Measurements from ENCODE around the gene FBXO7. TPM values are rescaled to one million over a fixed set of nuclear protein-coding genes. Genes with fewer than 3 reads are reported as not detected.

The FBXO7 gene
- 10 to 100 TPM; 90.3 to 92.4 TPM for total RNA-seq

DNA sequence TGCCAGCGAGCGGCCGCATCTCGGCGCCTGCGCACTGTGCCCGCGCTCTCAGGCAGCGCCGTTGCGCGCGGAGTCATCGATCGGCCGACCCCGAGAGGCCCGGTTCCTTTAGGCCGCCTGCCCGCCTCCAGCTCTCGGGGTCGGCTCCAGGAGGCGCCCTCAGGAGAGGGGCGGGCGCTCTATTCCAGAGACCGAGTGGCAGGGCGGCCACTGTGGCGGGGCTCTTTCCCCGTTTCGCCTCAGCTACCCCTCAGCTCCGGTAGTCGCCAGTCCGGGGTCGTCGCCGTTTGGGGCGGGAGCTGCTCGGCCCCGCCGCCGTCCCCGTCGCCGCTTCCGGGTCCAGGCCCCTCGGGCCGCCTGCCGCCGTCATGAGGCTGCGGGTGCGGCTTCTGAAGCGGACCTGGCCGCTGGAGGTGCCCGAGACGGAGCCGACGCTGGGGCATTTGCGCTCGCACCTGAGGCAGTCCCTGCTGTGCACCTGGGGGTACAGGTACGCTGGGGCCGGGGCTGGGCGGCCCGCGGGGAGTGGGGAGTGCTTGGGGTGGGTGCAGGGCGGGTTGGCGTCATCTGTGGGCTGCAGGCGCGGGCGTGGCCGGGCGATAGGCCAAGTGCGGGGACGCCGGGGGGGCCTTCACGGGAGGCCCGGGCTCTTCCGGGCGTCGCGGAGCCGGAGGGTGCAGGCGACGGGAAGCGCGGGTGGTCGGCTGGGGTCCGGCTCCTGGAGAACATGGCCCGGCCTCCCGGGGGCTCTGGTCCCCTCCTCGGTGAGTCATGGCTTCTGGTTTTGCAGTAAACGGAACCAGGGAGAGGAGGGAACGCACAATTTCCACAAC lies at the start of gene FBXO7:
Gene FBXO7, plus strand, starts transcription at position 177 of the 833 bp plus-strand sequence. Its CDS starts 192 bp downstream, at position 369.

Other genes starting within 250 kb of the FBXO7 start
- not detected for gene SLC5A4, start 219.5 kb upstream of the FBXO7 start, total RNA-seq
- not detected for gene RFPL3, start 116.9 kb upstream of the FBXO7 start, total RNA-seq
- gene RTCB, start 62.6 kb upstream of the FBXO7 start, total RNA-seq = 10 to 100 TPM; 45.6 to 46.5 TPM
- not detected for gene BPIFC, start 10.4 kb upstream of the FBXO7 start, total RNA-seq